Inferior parietal cortex (tissue), 1 donor: ENCODE data around the gene SYPL2.
"Not testable (repeated sequence)": the region's sequence is repeated elsewhere in the genome, so short reads cannot be mapped to it uniquely, and the experiment has no call there.

Source experiments
- DNase-seq: peaks from one replicate; pipeline ENCODE4 v3.0.0-alpha.2; 2016; ENCODE audit errors: extremely low spot score

Gene SYPL2

DNA sequence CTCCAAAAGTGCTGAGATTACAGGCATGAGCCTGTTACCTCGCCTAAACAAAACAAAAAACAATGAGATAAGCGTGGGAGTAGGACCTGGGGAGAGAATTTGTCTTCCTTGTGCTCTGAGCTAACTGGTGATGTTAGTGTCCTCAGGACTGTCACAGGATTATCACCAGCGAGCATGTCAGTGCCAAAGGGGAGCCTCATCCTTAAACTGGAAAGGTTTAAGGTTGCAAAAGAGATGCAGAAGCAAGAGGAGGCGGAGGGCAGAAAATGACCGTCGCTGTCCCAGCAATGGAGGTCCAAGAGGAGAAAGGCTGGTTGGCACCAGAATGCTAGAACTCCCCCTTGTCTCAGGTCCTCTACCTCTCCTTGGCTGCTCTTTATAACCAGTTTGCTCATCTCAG, 3.9 kb downstream of the SYPL2 start:
- no peak for DNase-seq

DNA sequence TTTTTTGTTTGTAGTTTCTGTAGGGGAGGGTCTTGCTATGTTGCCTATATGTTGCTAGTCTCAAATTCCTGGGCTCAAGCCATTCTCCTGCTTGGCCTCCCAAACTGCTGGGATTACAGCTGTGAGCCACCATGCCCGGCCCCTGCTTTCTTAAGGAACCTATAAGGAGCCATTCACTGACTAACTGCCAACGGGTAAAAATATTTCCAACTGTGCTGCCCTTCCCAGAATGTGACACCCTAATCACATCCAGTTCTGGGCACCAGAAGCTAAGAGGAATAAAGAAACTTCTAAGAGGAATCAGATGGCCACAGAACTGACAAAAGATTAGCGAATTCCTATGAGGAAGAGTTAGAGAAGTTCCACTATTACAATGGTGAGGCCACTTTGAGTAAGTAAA, 6.4 kb downstream of the SYPL2 start:
- DNase-seq, result no peak

DNA sequence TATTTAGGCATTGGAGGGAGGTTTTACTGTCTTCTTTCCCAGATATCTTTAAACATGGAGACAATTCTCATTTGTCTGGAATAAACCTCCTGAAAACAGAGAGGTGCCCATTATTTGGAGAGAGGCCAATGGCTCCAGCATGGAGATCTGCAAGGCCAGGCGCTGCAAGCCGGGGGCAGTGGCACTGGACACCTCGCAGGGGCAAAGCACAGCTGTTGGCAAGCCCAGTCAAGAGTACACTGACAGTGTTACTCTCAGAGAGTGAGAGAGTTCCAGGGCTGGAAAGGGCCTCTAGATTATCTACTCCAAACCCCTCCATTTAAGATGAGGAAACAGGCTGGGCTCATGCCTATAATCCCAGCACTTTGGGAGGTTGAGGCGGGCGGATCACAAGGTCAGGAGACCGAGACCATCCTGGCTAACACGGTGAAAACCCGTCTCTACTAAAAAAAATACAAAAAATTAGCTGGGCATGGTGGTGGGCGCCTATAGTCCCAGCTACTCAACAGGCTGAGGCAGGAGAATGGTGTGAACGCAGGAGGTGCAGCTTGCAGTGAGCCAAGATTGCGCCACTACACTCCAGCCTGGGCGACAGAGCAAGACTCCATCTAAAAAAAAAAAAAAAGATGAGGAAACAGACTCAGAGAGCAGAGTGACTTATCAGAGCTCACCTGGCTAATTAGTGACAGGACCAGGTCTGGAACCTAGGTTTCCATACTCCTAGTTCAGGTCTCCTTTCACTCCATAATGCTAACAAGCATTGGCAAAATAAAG, 7.1 kb downstream of the SYPL2 start:
- DNase-seq, result not testable (repeated sequence)

DNA sequence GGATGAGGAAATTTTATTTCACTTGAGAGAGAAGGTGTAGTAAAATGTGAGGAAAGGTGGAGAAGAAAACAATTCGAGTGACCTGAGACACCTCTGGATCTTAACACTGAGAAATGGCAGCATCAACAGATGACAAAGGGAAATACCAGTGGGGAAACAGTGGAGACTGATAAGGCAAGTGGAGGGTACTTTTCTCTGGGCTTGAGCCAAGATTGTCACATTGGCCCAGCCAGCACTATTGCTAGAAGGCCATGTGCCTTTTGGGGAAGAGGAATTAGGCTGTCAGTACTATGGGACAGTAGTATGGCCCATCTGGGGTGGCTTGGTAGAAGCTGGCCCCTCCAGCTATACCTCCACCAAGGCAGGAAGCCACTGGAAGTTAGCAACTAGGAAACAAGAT, 8.4 kb downstream of the SYPL2 start:
- no peak for DNase-seq

DNA sequence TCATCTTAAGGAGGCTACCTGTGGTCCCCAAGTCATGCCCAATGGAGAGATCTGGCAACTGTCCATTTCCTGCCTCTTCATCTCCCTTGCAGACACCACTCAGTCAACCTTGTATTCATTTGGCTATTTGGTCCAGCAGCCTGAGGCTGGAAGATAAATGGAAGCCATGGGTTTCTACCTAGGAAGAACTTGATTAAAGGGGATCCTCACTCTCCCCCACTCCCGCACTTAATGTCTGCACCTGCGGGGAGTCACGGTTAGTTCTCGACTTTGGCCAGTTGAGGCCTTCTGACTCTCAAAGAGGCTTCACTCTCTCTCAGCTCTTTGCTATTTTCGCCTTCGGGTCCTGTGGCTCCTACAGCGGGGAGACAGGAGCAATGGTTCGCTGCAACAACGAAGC, 8.9 kb downstream of the SYPL2 start:
- DNase-seq, result no peak

DNA sequence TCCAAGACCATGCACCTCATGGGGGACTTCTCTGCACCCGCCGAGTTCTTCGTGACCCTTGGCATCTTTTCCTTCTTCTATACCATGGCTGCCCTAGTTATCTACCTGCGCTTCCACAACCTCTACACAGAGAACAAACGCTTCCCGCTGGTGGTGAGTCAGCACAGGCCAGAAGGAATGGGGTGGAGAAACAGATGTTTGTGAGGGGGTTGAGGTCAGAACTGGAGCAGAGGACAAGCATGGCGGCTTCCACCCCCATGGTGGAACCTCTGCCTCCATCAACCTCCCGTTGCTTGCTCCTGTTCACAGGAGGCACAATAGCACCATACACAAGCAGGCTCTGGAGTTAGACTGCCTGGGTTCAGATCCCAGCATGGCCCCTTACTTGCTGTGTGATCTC, 10.5 kb downstream of the SYPL2 start:
- DNase-seq, result no peak

DNA sequence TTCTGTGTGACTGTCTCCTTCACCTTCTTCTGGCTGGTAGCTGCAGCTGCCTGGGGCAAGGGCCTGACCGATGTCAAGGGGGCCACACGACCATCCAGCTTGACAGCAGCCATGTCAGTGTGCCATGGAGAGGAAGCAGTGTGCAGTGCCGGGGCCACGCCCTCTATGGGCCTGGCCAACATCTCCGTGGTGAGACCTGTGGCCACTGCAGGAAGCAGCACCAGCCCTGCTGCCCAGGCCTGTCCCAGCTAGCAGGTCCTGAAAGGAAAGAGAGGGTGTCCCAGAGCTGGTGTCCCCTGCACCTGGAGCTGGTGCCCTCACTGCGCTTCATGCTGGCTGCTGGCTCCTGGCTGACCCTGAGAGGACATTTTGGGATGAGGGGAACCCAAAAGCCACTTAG, 11.5 kb downstream of the SYPL2 start:
- DNase-seq, result no peak

DNA sequence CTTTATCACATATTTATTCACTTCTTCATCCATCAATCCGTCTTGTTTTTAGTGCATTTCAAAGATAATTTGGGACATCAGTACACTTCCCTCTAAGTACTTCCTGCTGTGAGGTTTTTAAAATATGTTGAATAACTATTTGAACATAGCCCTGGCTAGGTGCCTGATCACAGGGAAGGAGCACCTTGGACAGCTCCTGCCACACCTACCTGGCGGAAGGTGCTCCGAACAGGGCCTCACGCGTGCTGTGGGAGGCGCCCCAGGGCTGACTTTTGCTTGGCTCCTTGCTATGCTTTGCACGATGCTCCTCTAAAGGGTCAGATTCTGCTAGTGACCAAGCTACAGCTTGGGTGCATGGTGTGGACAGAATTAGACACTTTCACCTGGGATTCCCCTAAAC, 12.5 kb downstream of the SYPL2 start:
- DNase-seq, result no peak

DNA sequence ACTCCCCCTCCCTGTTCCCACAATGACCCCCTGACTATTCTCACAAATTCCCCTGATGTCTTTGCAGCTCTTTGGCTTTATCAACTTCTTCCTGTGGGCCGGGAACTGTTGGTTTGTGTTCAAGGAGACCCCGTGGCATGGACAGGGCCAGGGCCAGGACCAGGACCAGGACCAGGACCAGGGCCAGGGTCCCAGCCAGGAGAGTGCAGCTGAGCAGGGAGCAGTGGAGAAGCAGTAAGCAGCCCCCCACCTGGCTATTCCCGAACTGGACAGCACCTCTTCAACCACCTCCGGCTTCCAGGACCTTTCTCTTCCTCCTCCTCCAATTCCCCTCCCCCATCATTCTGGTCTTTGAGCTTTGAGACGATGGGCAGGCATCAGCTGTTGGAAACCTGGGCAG, 13.0 kb downstream of the SYPL2 start:
- DNase-seq, result no peak

DNA sequence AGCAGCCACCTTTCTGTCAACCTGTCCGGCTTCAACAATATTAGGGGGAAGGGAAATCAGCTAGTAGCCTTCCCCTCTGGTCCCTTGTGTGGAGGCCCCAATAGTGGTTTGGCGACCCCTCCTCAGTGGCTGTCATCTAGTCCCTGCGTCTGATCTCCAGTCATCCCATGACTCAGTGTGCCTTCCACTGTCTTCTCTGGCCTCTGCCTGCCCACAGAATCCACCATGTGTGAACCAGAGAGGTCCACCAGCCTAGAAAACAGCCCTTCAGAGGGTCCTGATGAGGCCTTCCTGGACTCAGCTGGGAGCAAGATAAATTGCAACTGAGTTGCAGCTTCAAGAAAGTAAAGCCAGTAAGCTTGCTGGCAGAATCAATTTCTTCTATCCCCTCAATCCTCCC, 13.6 kb downstream of the SYPL2 start:
- DNase-seq, result no peak

DNA sequence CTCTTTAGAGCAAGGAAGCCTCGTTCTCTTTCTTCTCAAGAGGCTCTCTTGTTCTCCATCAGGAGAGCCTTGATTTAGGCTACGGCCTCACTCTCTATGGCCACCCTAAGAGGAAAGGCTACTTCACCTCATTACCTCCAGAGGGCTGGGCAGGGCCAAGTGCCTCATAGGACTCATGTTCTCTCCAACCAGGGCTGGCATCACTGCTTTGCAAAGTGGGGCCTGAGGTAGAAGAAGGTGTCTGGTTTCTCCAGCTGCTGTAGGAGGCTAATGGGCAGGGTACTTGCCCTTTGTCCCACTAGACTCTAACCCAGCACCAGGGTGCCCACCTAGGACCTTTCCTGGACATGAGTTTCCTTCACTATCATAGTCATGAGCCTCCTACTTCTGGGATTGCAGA, 15.3 kb downstream of the SYPL2 start:
- DNase-seq, result no peak

DNA sequence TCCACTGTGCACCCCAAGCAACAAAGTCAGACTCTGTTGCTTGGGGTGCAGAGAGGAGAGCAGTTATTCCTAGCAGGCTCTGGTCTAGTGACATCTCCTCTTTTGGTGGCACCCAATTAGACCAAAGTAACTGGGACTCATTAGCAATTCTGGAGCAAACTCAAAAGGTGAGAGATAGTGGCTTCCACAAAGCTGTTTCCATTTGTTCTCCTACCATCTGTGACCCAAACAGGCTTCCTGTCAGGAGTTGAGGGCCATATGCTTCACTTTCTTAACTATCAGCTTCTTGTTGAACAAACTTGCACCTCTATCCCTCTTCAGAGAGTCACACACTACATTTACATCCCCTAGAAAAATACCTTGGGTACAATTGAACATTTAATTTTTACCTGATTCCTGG, 15.9 kb downstream of the SYPL2 start:
- no peak for DNase-seq

DNA sequence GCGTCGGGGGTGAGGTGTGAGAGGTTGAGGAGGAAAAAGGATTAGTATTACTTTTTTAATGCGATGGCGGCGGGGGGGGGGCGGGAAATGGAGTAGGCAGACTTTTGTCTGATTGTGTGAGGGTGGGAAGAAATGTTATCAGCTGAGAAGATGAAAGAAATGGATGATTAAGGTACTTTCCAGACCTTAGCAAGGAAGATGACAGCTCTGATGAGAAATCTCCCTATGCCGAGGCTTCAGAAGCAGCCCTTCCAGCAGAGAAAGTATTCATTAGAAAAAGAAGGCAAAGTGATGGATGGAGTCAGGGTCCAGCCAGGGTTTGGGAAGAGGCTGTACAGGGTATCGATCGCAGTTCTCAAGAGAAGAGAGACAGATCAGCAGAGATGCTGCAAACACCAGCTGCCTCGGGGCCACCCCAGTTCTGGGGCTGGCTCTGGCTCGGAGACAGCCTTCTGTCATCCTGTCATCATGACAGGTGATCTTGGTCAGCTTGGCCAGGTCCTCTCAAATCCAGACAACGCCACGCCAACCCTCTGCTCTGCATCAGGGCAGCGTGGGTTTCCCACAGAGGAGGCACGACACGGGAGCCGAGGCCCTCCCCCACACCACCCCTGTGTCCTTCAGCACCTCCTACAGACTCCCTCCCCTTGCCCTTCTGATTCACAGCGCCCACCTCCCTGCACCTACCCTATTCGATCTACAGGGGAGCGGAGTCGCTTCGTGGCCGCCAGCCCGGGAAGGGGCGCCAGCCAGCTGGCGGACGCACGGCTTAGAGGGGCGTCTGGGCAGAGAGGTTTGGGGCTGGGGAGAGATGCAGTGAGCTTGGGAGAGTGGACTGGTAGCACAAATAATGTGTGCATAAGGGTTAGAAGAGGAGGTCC, 16.7 kb downstream of the SYPL2 start:
- no peak for DNase-seq

DNA sequence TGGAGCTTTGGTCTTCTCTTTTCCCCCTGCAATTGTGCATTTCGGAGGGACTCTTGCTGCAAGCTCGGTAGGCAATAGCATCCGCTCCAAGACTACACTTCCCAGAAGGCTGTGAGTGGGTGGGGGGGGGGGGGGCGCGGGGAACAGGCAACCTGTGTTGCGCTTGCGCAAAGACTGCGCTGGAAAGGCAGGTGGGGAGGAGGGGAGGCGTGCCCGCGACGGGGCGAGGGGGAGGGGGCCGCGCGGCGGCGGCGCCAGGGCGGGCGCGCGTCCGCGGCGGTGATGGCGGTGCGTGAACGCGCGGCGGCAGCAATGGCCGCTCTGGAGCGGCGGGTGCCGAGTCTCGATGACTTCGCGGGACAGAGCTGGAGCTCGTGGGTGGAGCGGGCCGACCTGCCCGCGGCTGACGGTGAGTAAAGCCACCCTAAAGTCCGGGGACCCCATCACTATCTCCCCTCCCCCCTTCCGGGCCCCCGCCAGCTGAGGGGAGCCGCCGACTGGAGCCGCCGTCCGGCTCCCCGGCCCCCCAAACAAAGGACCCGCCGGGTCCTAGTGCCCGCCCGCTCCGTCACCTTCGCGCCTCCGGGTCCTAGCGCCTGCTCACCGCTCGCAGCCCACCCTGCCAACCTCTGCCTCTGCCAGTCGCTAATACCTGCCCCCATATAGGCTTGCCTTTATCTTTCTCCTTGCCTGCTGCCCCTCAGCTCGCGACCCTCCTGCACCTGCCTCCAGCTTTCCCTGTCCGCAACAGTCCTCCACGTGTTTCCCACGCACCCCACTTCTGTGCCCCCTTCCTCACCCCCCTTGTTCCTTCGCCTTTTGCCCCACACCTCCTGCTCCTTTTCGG, 17.5 kb downstream of the SYPL2 start, which contains the start of gene ATXN7L2:
Gene ATXN7L2 (plus strand): TSS at position 234 of the 847 bp plus-strand sequence. CDS start 49 bp downstream, at position 283.
- DNase-seq, result peak; percentile 86

DNA sequence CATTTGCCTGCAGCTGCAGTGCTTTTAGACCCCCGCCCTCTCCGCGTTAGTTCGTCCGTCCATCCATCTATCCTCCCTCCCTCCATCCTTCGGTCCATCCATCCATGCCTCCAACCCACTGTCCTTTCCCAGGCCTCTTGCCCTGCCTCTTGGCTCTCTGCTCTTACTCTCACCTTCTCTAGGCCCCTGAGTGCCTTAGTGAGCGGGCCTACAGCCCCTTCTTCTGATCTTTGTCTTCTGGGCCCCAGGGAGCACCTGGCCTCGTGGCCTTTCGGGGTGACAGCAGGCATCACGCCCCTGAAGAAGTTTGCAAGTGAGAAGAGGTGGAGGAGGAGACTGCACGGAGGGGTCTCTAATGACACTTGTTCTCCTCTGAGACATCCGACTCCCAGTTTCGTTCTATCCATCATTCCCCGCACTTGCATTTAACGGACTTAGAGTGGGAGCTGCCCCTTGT, 18.2 kb downstream of the SYPL2 start:
- no peak for DNase-seq

DNA sequence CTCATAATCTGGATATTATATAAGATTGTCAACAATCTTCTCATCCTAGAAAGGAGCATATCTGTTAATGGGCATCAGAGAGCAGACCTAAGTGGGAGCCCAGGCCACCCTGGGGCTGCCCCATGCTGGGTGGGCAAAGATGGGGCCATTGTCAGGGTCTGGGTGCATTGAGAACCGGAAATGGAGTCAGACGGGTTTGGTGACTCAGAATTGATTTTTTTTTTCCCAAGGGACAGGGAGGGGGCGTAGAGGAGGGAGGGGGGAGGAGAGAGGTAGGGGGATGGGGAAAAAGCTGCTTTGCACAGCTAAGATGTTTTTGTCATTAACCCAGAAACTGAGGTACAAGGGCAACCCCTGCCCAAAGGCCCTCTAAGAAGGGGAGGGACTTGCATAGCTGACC, 18.7 kb downstream of the SYPL2 start:
- no peak for DNase-seq

DNA sequence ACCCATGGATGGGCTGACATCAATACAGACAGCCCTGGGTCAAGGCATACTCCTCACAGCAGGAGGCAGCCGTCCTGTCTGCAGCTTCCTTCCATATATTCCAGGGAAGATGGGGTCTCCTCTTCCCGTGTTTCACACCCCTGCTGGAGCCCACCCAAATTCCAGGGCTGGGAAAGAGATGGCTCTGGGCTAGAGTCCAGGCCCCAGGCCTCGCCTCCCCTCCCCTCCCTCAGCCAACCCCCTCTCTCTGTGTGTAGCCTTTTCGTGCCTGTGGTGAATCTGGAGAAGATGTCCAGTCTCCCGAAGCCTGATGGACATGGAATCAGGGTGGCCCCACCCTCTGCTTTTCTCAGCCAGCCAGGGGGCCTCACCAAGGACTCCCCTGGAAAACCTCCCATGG, 20.9 kb downstream of the SYPL2 start:
- no peak for DNase-seq

DNA sequence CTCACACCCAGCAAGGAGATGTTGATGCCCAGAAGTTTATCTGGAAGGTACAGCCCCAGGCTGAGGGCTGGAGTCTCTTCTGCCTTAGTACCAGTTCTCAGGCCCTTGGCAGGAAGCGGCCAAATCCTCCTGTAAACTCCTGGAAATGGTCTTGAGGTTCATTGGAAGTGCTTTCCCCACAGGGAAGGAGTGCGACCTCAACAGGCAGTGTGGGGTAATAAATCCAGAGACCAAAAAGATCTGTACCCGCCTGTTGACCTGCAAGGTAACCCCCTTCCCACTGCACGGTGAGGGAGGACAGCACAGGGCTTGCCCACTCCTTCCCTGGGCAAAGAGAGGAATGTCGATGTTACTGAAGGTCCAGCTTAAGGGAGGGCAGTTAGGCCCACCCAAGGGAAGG, 21.9 kb downstream of the SYPL2 start:
- no peak for DNase-seq

DNA sequence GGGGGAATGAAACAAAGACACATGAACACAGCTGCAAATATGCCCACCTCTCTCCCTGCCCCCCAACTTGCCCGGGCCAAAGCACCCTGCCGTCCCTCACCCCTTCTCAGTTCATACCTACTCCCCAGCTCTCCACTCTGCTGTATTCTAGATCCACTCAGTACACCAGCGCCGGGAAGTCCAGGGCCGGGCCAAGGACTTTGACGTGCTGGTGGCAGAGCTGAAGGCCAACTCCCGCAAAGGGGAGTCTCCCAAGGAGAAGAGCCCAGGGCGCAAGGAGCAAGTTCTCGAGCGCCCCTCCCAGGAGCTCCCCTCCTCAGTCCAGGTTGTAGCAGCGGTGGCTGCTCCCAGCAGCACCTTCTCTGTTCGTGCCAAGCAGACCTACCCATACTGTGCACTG, 22.4 kb downstream of the SYPL2 start:
- no peak for DNase-seq

DNA sequence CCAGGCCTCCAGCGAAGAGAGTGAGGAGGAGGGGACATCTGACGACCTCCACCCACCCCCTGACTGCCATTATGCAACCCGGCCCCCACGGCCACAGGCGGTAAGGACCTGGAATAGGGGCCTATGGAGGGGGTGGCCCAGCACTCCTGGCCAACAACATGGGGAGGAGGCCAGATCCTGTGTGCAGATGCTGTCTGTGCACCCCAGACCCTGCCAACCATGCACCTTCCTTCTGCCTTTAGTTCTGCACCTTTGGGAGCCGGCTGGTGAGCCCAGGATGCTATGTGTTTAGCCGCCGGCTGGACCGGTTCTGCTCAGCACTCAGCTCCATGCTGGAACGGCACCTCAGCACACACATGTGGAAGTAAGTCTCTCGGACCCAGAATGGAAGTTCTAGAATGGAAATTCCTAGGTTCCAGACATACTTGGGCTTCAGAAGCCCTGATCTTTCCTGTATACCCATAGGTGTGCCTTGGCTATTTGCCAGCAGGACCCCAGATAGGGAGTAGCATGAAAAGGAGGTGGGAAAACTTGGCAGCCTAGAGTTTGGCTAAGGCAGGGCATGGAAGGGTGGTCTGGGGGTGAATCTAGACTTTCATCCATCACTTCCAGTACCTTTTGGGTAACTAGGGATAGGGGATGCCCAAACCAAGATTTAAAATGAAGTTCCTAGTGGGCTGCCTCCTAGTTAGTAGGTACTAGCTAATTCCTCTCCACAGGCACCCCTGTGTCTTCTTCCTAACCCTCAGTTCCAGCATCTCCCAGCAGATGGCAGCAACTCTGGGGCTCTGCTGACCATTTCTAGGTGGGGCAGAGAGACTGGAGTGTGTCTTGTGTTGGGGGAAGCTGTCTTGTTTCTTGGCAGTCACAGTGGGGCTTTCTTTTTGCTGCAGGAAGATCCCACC, 23.9 kb downstream of the SYPL2 start:
- DNase-seq, result peak; percentile 88

DNA sequence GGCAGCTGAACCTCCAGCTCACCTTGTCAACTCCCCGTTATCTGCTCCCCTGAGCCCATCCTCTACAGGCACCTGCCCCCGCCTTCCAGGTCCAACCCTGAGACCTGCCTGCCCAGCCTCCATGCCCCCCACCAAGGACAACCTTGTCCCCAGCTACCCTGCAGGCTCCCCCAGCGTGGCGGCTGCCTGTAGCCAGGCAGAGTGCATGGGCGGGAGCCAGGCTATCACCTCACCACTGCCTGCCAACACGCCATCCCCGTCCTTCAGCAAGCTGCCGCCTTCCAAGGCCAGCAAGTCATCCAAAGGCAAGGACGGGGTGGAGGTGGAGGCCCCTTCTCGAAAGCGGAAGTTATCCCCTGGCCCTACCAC, 24.6 kb downstream of the SYPL2 start:
- no peak for DNase-seq
